GM19467 (cell line): ENCODE measurements around the gene SP7.

ENCODE experiments used
- ATAC-seq: cut with Tn5 transposase; IDR thresholded peaks from one replicate; pipeline ENCODE4 v1.9.1; 2021; ENCODE audit warnings: mild to moderate bottlenecking, moderate library complexity; ENCODE audit not compliant: unreplicated experiment

SP7 gene

DNA sequence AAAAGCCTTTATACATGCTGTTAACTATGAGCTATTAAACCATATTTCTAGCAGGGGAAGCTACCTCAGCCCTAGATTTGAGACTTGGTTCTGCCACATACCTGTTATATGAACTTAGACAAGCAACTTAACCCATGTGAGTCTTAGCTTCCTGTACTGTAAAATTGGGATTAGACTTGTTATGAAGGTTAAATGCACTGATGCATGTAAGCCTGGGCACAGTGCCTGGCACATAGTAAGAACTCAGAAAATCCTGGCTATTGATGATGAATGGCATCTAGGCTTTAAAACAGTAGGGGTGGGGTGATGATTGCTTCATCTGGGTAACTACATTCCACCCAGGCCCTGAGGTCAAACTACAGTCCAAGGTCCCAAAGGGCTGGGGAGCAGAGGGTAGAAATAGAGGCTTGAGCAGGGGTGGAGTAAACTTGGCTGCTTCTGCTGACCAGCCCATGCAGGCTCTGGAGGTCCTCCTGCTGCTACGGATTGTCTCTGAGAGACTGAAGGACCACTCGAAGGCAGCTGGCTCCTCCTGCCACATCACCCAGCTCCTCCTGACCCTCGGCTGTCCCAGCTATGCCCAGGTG lies 56.8 kb downstream of the SP7 start:
- ATAC-seq: no peak

- ATAC-seq: no peak
Observed at GRCh38 chr12:53277981-53278380, 58.2 kb downstream of the SP7 start.
